CD14-positive monocyte (primary cell): ENCODE measurements around the gene LINC01488. TPM values are rescaled to one million over a fixed set of nuclear protein-coding genes. Genes with fewer than 3 reads are reported as not detected.

Experiments
- DNase-seq, 3 donors: peaks; one replicate each; pipeline ENCODE4 v3.0.0-alpha.2; 2011 to 2022
- H2AFZ ChIP-seq: 2 replicates; pipeline ENCODE4 v1.6.0; 2012; ENCODE audit warnings: mild to moderate bottlenecking, low read depth, low read length, inconsistent platforms; ENCODE audit not compliant: insufficient read depth, poor library complexity, severe bottlenecking
- H3K27ac ChIP-seq, 2 donors: 1 replicate in 1 of 2; 2 replicates in 1 of 2; pipeline ENCODE4 v1.5.1; 2012 to 2013; ENCODE audit warnings: low read length in 2 of 2, control low read depth in 1 of 2, inconsistent platforms in 1 of 2, low read depth in 1 of 2, mild to moderate bottlenecking in 1 of 2
- H3K27me3 ChIP-seq, 2 donors: one replicate each; pipeline versions ENCODE4 v1.6.0 to v1.6.1; 2011 to 2013; ENCODE audit warnings: low read length in 2 of 2; ENCODE audit not compliant: control insufficient read depth in 2 of 2, insufficient read depth in 2 of 2
- H3K36me3 ChIP-seq, 2 donors: replicated peaks in 1 of 2; 1 replicate in 1 of 2; 2 replicates in 1 of 2; pipeline versions ENCODE4 v1.5.1 to v1.6.1; 2012 to 2013; ENCODE audit warnings: low read length in 2 of 2, control low read depth in 1 of 2, inconsistent platforms in 1 of 2, mild to moderate bottlenecking in 1 of 2; ENCODE audit not compliant: insufficient read depth in 2 of 2, control insufficient read depth in 1 of 2
- H3K4me1 ChIP-seq, 2 donors: 1 replicate in 1 of 2; 2 replicates in 1 of 2; pipeline versions ENCODE4 v1.5.1 to v1.6.1; 2012 to 2013; ENCODE audit warnings: low read length in 2 of 2, control low read depth in 1 of 2, inconsistent platforms in 1 of 2, mild to moderate bottlenecking in 1 of 2, moderate library complexity in 1 of 2; ENCODE audit not compliant: insufficient read depth in 2 of 2, control insufficient read depth in 1 of 2
- H3K4me2 ChIP-seq: replicated peaks from 2 replicates; pipeline ENCODE3; 2012; ENCODE audit warnings: low read length, moderate library complexity, mild to moderate bottlenecking; ENCODE audit not compliant: poor library complexity, severe bottlenecking; ENCODE audit errors: extremely low read depth
- H3K4me3 ChIP-seq, 3 experiments: fragments of 200-600 bp in 1 of 3; sonication (generic) in 1 of 3; replicated peaks in 1 of 3; 1 replicate in 2 of 3; 2 replicates in 1 of 3; pipeline ENCODE4 v1.5.1; 2011 to 2013; ENCODE audit warnings: low read length in 3 of 3, mild to moderate bottlenecking in 3 of 3, control low read depth in 2 of 3, low read depth in 2 of 3, inconsistent platforms in 1 of 3, moderate library complexity in 1 of 3
- H3K79me2 ChIP-seq: 2 replicates; pipeline ENCODE4 v1.6.0; 2012; ENCODE audit warnings: mild to moderate bottlenecking, control low read depth, inconsistent platforms, low read length, moderate library complexity; ENCODE audit not compliant: insufficient read depth
- H3K9ac ChIP-seq: 2 replicates; pipeline ENCODE4 v1.6.0; 2017; ENCODE audit warnings: low read length, mild to moderate bottlenecking; ENCODE audit not compliant: insufficient read depth, poor library complexity, severe bottlenecking
- H3K9me3 ChIP-seq, 2 donors: replicated peaks in 1 of 2; 1 replicate in 1 of 2; 2 replicates in 1 of 2; pipeline versions ENCODE4 v1.5.1 to v1.6.1; 2012 to 2013; ENCODE audit warnings: low read length in 2 of 2, control low read depth in 1 of 2; ENCODE audit not compliant: control insufficient read depth in 1 of 2, insufficient read depth in 1 of 2
- H4K20me1 ChIP-seq: 2 replicates; pipeline ENCODE4 v1.6.0; 2012; ENCODE audit warnings: mild to moderate bottlenecking, low read length, control low read depth, moderate library complexity; ENCODE audit not compliant: insufficient read depth
- H3K27ac Mint-ChIP-seq, 7 donors: one replicate each; pipeline ENCODE4 v1.8.0; 2020; ENCODE audit warnings: mild to moderate bottlenecking in 7 of 7, mixed read lengths in 7 of 7, moderate library complexity in 6 of 7, inconsistent platforms in 2 of 7
- H3K27me3 Mint-ChIP-seq, 3 donors: one replicate each; pipeline ENCODE4 v1.8.0; 2021 to 2022; ENCODE audit warnings: low read depth in 3 of 3, mild to moderate bottlenecking in 3 of 3, mixed read lengths in 3 of 3, moderate library complexity in 3 of 3, inconsistent platforms in 1 of 3
- H3K36me3 Mint-ChIP-seq, 2 donors: one replicate each; pipeline ENCODE4 v1.8.0; 2020; ENCODE audit warnings: mixed read lengths in 2 of 2, inconsistent platforms in 1 of 2, mild to moderate bottlenecking in 1 of 2
- H3K4me1 Mint-ChIP-seq: one replicate; pipeline ENCODE4 v1.8.0; 2020; ENCODE audit warnings: mild to moderate bottlenecking, mixed read lengths
- H3K4me3 Mint-ChIP-seq, 2 donors: one replicate each; pipeline ENCODE4 v1.8.0; 2020; ENCODE audit warnings: mild to moderate bottlenecking in 2 of 2, mixed read lengths in 2 of 2, moderate library complexity in 1 of 2
- H3K9me3 Mint-ChIP-seq, 7 donors: one replicate each; pipeline ENCODE4 v1.8.0; 2020 to 2022; ENCODE audit warnings: mixed read lengths in 7 of 7, mild to moderate bottlenecking in 6 of 7, moderate library complexity in 6 of 7, inconsistent platforms in 2 of 7
- whole genome bisulfite sequencing: methylation state at CpG from one replicate; pipeline ENCODE4 v1.1.5; 2013; ENCODE audit warnings: missing lambda C conversion rate; ENCODE audit not compliant: insufficient coverage; 5-methylcytosine and 5-hydroxymethylcytosine counted together
- intact Hi-C, 2 donors: fragments of 100-400 bp; cut with micrococcal nuclease; formaldehyde crosslinking; loops; one replicate each; pipeline versions ENCODE4 v1.15.0 to v1.15.1; 2023
- polyA plus RNA-seq, 3 donors: library from polyadenylated mRNA; depleted of rRNA in 1 of 3; unstranded in 2 of 3; stranded (reverse) in 1 of 3; fragments of 300-500 nt in 2 of 3; fragments of >200 nt in 1 of 3; fragmentation: Illumina TruSeq in 2 of 3; gene quantifications; 1 replicate in 2 of 3; 2 replicates in 1 of 3; pipeline ENCODE4 v1.2.3, GENCODE V29; 2012 to 2021
- TF ChIP-seq, protein P1 (sequence below): fragments of 200-600 bp; IDR thresholded peaks from one replicate; pipeline ENCODE4 v1.8.0; 2022; ENCODE audit warnings: antibody characterized with exemption, mild to moderate bottlenecking

Gene LINC01488
- polyA plus RNA-seq, 3 donors = not detected

- Histone ChIP-seq H3K36me3 (no peaks in the 10 kb centered on the region), H3K4me2 (no peak overlapping the region), H3K9me3 (no peaks in the 10 kb centered on the region), H3K27ac (no peak overlapping the region), H3K4me3 (no peak overlapping the region), H4K20me1 (no peaks in the 10 kb centered on the region), H3K79me2 (no peaks in the 10 kb centered on the region), H3K4me1 (peaks cover 18 to 22% of the 10 kb centered on the region in 2 donors), H2AFZ (no peak overlapping the region), H3K9ac (no peak overlapping the region), H3K27me3 (no peaks in the 10 kb centered on the region)
- Mint-ChIP-seq H3K27me3 (peaks cover 1 to 5% (median 5%) of the 10 kb centered on the region in 3 donors), H3K9me3 (peaks cover 0 to 1% (median 0%) of the 10 kb centered on the region in 7 donors), H3K27ac (peak overlapping the region in 1 of 7 donors; percentile 37), H3K4me3 (no peak overlapping the region), H3K4me1 (peaks cover 16% of the 10 kb centered on the region), H3K36me3 (no peaks in the 10 kb centered on the region)
- DNase-seq = no peak
- intact Hi-C loops = no loop called here
- TF ChIP-seq, protein P1, sequence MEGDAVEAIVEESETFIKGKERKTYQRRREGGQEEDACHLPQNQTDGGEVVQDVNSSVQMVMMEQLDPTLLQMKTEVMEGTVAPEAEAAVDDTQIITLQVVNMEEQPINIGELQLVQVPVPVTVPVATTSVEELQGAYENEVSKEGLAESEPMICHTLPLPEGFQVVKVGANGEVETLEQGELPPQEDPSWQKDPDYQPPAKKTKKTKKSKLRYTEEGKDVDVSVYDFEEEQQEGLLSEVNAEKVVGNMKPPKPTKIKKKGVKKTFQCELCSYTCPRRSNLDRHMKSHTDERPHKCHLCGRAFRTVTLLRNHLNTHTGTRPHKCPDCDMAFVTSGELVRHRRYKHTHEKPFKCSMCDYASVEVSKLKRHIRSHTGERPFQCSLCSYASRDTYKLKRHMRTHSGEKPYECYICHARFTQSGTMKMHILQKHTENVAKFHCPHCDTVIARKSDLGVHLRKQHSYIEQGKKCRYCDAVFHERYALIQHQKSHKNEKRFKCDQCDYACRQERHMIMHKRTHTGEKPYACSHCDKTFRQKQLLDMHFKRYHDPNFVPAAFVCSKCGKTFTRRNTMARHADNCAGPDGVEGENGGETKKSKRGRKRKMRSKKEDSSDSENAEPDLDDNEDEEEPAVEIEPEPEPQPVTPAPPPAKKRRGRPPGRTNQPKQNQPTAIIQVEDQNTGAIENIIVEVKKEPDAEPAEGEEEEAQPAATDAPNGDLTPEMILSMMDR = no peak
- 100% methylated on average over 1 of the region's 5 CpGs for WGBS
Measured at GRCh38 chr11:69541001-69541285, 59.5 kb downstream of the LINC01488 start.

GRCh38 chr11:69541501-69542313 lies 60.2 kb downstream of the LINC01488 start:
- no peak overlapping the region for H3K9ac ChIP-seq
- H3K9me3 ChIP-seq = no peaks in the 10 kb centered on the region
- H3K79me2 ChIP-seq = no peaks in the 10 kb centered on the region
- no peak for DNase-seq
- H3K4me3 Mint-ChIP-seq = no peak overlapping the region
- peaks cover 0 to 1% (median 0%) of the 10 kb centered on the region in 7 donors for H3K9me3 Mint-ChIP-seq
- H3K27ac ChIP-seq = no peak overlapping the region
- H3K27me3 Mint-ChIP-seq = peaks cover 2 to 6% (median 5%) of the 10 kb centered on the region in 3 donors
- TF ChIP-seq, protein P1 = no peak
- no peak overlapping the region for H3K27ac Mint-ChIP-seq
- H3K36me3 Mint-ChIP-seq = no peaks in the 10 kb centered on the region
- WGBS = 83% methylated on average over 8 of the region's 8 CpGs
- intact Hi-C loops = no loop called here
- H3K4me1 Mint-ChIP-seq = peaks cover 16% of the 10 kb centered on the region
- no peak overlapping the region for H2AFZ ChIP-seq
- H3K4me3 ChIP-seq = no peak overlapping the region
- no peak overlapping the region for H3K4me2 ChIP-seq
- peaks cover 18 to 22% of the 10 kb centered on the region in 2 donors for H3K4me1 ChIP-seq
- no peaks in the 10 kb centered on the region for H3K27me3 ChIP-seq
- H3K36me3 ChIP-seq = no peaks in the 10 kb centered on the region
- H4K20me1 ChIP-seq = no peaks in the 10 kb centered on the region
